ENCODE data around the gene DCTN5. TPM values are rescaled to one million over a fixed set of nuclear protein-coding genes. Genes with fewer than 3 reads are reported as not detected.

Gene DCTN5
- total and polyA plus RNA-seq, 2 donors (not counting 1 experiment from before 2014, with no cell fraction given): 39.6 to 96.7 TPM

DNA sequence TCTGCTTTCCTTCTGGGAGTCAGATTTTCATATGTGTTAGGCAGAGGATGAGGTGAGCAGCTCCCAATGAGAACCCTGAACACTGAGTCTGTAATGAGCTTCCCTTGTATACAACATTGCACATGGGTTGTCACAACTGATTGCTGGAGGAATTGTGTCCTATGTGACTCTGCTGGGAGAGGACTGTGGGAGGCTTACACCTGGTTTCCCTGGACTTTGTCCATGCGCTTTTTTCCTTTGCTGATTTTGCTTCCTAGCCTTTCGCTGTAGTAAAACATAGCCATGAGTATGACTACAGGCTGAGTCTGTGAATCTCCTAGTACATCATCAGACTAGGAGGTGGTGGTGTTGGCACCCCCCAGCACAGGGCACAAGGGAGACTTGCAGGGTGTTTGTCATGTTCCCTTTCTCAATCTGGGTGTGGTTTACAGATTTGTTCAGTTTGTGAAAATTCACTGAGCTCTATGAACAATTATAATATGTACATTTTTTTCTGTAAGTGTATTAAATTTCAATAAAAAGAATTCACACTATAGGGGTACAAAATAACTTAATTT lies 35.7 kb downstream of the DCTN5 start:
- H3K9ac ChIP-seq (ENCODE audit: insufficient read depth, low read length): no peak overlapping the region
- H3K4me1 ChIP-seq (ENCODE audit: control insufficient read depth, extremely low read depth, insufficient read depth, low read length): peaks cover 22% of the 10 kb centered on the region
- H3K27ac ChIP-seq (ENCODE audit: insufficient read depth, low read length): no peak overlapping the region
- DNase-seq (ENCODE audit: low read depth in 2 of 2): no peak
- H3K4me2 ChIP-seq (ENCODE audit: extremely low read depth, insufficient read depth, low read length): no peak overlapping the region
- H3K79me2 ChIP-seq (ENCODE audit: control insufficient read depth, insufficient read depth, low read length): peaks cover 33% of the 10 kb centered on the region
- H2AFZ ChIP-seq (ENCODE audit: low read length): no peak overlapping the region
- no peaks in the 10 kb centered on the region for H4K20me1 ChIP-seq (ENCODE audit: control insufficient read depth, extremely low read depth, insufficient read depth, low read length)
- H3K36me3 ChIP-seq (ENCODE audit: control insufficient read depth, insufficient read depth, low read length): peaks cover 5% of the 10 kb centered on the region
- no peaks in the 10 kb centered on the region for H3K9me3 ChIP-seq (ENCODE audit: control insufficient read depth, insufficient read depth, low read depth, low read length)
- no peak overlapping the region for H3K4me3 ChIP-seq (replicated peaks in 1 of 4; ENCODE audit: control extremely low read depth in 1 of 4, insufficient read depth in 1 of 4, low read depth in 3 of 4, low read length in 4 of 4)
- TF ChIP-seq EZH2 (IDR thresholded peaks at IDR 0.05; ENCODE audit: low read length, missing control alignments): no peak
- TF ChIP-seq, protein P1, sequence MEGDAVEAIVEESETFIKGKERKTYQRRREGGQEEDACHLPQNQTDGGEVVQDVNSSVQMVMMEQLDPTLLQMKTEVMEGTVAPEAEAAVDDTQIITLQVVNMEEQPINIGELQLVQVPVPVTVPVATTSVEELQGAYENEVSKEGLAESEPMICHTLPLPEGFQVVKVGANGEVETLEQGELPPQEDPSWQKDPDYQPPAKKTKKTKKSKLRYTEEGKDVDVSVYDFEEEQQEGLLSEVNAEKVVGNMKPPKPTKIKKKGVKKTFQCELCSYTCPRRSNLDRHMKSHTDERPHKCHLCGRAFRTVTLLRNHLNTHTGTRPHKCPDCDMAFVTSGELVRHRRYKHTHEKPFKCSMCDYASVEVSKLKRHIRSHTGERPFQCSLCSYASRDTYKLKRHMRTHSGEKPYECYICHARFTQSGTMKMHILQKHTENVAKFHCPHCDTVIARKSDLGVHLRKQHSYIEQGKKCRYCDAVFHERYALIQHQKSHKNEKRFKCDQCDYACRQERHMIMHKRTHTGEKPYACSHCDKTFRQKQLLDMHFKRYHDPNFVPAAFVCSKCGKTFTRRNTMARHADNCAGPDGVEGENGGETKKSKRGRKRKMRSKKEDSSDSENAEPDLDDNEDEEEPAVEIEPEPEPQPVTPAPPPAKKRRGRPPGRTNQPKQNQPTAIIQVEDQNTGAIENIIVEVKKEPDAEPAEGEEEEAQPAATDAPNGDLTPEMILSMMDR (conservative IDR thresholded peaks at IDR 0.05 in 1 of 2, IDR thresholded peaks at IDR 0.05 in 1 of 2; ENCODE audit: low read depth in 1 of 2, low read length in 2 of 2): no peak
- H3K27me3 ChIP-seq (ENCODE audit: control insufficient read depth, insufficient read depth, low read length): no peaks in the 10 kb centered on the region

DNA sequence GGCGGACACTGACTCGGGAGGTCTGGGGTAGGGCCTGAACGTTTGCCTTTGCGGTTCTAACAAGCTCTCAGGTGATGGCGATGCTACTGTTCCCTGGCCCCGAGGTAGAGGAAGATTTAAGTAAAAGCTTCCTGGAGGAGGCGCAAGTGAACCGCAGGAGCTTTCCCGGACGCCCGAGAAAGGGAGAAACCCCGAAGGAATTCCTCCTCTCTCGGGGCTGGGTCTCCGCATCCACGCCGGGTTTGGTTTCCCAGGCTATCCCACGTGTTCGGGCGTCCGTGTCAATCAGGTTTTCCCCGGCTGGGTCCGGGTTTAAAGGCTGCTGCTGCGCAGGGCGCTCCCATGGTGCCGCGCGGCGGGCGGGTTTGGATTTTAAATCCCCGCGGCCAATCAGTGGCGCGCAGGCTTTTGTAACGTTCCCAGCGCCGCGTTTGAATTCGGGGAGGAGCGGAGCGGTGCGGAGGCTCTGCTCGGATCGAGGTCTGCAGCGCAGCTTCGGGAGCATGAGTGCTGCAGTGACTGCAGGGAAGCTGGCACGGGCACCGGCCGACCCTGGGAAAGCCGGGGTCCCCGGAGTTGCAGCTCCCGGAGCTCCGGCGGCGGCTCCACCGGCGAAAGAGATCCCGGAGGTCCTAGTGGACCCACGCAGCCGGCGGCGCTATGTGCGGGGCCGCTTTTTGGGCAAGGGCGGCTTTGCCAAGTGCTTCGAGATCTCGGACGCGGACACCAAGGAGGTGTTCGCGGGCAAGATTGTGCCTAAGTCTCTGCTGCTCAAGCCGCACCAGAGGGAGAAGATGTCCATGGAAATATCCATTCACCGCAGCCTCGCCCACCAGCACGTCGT lies 37.4 kb downstream of the DCTN5 start, which contains the start of gene PLK1:
PLK1 (plus strand) TSS at position 460 of the 844 bp plus-strand sequence; CDS start at position 504, 44 bp downstream.
- Histone ChIP-seq H3K4me1 (ENCODE audit: control insufficient read depth, extremely low read depth, insufficient read depth, low read length) (peaks cover 22% of the 10 kb centered on the region), H3K79me2 (ENCODE audit: control insufficient read depth, insufficient read depth, low read length) (peaks cover 45% of the 10 kb centered on the region), H3K36me3 (ENCODE audit: control insufficient read depth, insufficient read depth, low read length) (peaks cover 8% of the 10 kb centered on the region)

More for the DNA sequence above, 37.4 kb downstream of the DCTN5 start, which contains the start of gene PLK1:
- Histone ChIP-seq H3K4me3 (replicated peaks in 1 of 4; ENCODE audit: control extremely low read depth in 1 of 4, insufficient read depth in 1 of 4, low read depth in 3 of 4, low read length in 4 of 4) (peak within 1 kb of the TSS; percentile 67 to 91 (median 78)), H3K9me3 (ENCODE audit: control insufficient read depth, insufficient read depth, low read depth, low read length) (no peaks in the 10 kb centered on the region), H3K27ac (ENCODE audit: insufficient read depth, low read length) (peak within 1 kb of the TSS; percentile 67), H4K20me1 (ENCODE audit: control insufficient read depth, extremely low read depth, insufficient read depth, low read length) (no peaks in the 10 kb centered on the region), H3K27me3 (ENCODE audit: control insufficient read depth, insufficient read depth, low read length) (no peaks in the 10 kb centered on the region), H2AFZ (ENCODE audit: low read length) (peak within 1 kb of the TSS; percentile 53), H3K9ac (ENCODE audit: insufficient read depth, low read length) (peak within 1 kb of the TSS; percentile 65), H3K4me2 (ENCODE audit: extremely low read depth, insufficient read depth, low read length) (peak within 1 kb of the TSS; percentile 94)
- peak; percentile 80 to 81 for DNase-seq (ENCODE audit: low read depth in 2 of 2)
- TF ChIP-seq EZH2 (IDR thresholded peaks at IDR 0.05; ENCODE audit: low read length, missing control alignments): no peak
- TF ChIP-seq, protein P1 (conservative IDR thresholded peaks at IDR 0.05 in 1 of 2, IDR thresholded peaks at IDR 0.05 in 1 of 2; ENCODE audit: low read depth in 1 of 2, low read length in 2 of 2): peak; percentile 46 to 47
